Measurements from ENCODE around the gene CDC6. TPM values are rescaled to one million over a fixed set of nuclear protein-coding genes. Genes with fewer than 3 reads are reported as not detected.

The CDC6 gene
- under 1 TPM; 0.29 to 0.98 (median 0.80) TPM for total RNA-seq

- Histone ChIP-seq H3K27ac (peak within 1 kb of the TSS in 1 of 2 donors; percentile 48), H3K4me1 (peaks cover 0 to 9% of the 10 kb centered on the region in 2 donors), H3K4me3 (peak within 1 kb of the TSS; percentile 43 to 62 (median 53)), H3K36me3 (no peaks in the 10 kb centered on the region), H3K27me3 (no peaks in the 10 kb centered on the region), H3K9me3 (no peaks in the 10 kb centered on the region)
- intact Hi-C loops (cut with DNase I; ENCODE audit: low total_unique reads): no loop called here
- peak; percentile 43 to 60 (median 50) for TF ChIP-seq POLR2AphosphoS5 (IDR thresholded peaks at IDR 0.05)
- TF ChIP-seq CTCF (IDR thresholded peaks at IDR 0.05): no peak
- peak; percentile 98 to 99 for DNase-seq (ENCODE audit: low spot score in 2 of 2)
These were observed at the start of gene CDC6 for GRCh38 chr17:40287494-40288369. CDC6 (plus strand) TSS chr17:40287879; CDS start chr17:40289421, 1,542 bp downstream.

- no peak overlapping the region for H3K27ac ChIP-seq
- no peaks in the 10 kb centered on the region for H3K4me1 ChIP-seq
These were observed 46.3 kb upstream of the CDC6 start for GRCh38 chr17:40241252-40241834.

GRCh38 chr17:40242774-40243173 lies 44.9 kb upstream of the CDC6 start:
- Histone ChIP-seq H3K27me3 (no peaks in the 10 kb centered on the region), H3K36me3 (no peaks in the 10 kb centered on the region), H3K27ac (no peak overlapping the region), H3K9me3 (no peaks in the 10 kb centered on the region), H3K4me1 (no peaks in the 10 kb centered on the region), H3K4me3 (no peak overlapping the region)
- TF ChIP-seq POLR2AphosphoS5 (IDR thresholded peaks at IDR 0.05) (no peak), CTCF (IDR thresholded peaks at IDR 0.05) (no peak), POLR2A (IDR thresholded peaks at IDR 0.05) (no peak)
- intact Hi-C loops (cut with DNase I; ENCODE audit: low total_unique reads): no loop called here
- no peak for DNase-seq (ENCODE audit: low spot score in 2 of 2)

More at GRCh38 chr17:40241252-40241834, 46.3 kb upstream of the CDC6 start:
- Histone ChIP-seq H3K27me3 (no peaks in the 10 kb centered on the region), H3K9me3 (no peaks in the 10 kb centered on the region), H3K4me3 (no peak overlapping the region), H3K36me3 (no peaks in the 10 kb centered on the region)
- no peak for TF ChIP-seq CTCF (IDR thresholded peaks at IDR 0.05)
- no peak for TF ChIP-seq POLR2AphosphoS5 (IDR thresholded peaks at IDR 0.05)
- TF ChIP-seq POLR2A (IDR thresholded peaks at IDR 0.05): no peak
- intact Hi-C loops (cut with DNase I; ENCODE audit: low total_unique reads): no loop called here
- DNase-seq (ENCODE audit: low spot score in 2 of 2): no peak

- Histone ChIP-seq H3K36me3 (no peaks in the 10 kb centered on the region), H3K4me3 (no peak overlapping the region), H3K9me3 (no peaks in the 10 kb centered on the region), H3K4me1 (no peaks in the 10 kb centered on the region), H3K27me3 (no peaks in the 10 kb centered on the region), H3K27ac (peak overlapping the region in 1 of 2 donors; percentile 54)
- TF ChIP-seq POLR2AphosphoS5 (IDR thresholded peaks at IDR 0.05) (no peak), CTCF (IDR thresholded peaks at IDR 0.05) (no peak), POLR2A (IDR thresholded peaks at IDR 0.05) (no peak)
- intact Hi-C loops (cut with DNase I; ENCODE audit: low total_unique reads): no loop called here
- DNase-seq (ENCODE audit: low spot score in 2 of 2): no peak
These were observed 43.9 kb upstream of the CDC6 start for GRCh38 chr17:40243761-40244160.

GRCh38 chr17:40244255-40244654 lies 43.4 kb upstream of the CDC6 start:
- DNase-seq (ENCODE audit: low spot score in 2 of 2): no peak
- Histone ChIP-seq H3K4me1 (no peaks in the 10 kb centered on the region), H3K27ac (peak overlapping the region; percentile 46 to 54), H3K36me3 (no peaks in the 10 kb centered on the region), H3K9me3 (no peaks in the 10 kb centered on the region), H3K27me3 (no peaks in the 10 kb centered on the region), H3K4me3 (no peak overlapping the region)
- no peak for TF ChIP-seq POLR2A (IDR thresholded peaks at IDR 0.05)
- TF ChIP-seq CTCF (IDR thresholded peaks at IDR 0.05): no peak
- TF ChIP-seq POLR2AphosphoS5 (IDR thresholded peaks at IDR 0.05): no peak
- intact Hi-C loops (cut with DNase I; ENCODE audit: low total_unique reads): no loop called here

Measured in breast epithelium (tissue), 4 donors.